ENCODE data around the gene NCOA1.

- no peak for TF ChIP-seq POLR2A (IDR thresholded peaks at IDR 0.05)
- no peak for TF ChIP-seq CTCF (IDR thresholded peaks at IDR 0.05)
Measured at GRCh38 chr2:24485197-24485596, 5.9 kb upstream of the NCOA1 start.

Data from gastroesophageal sphincter (tissue), 3 donors.